Stimulated activated CD4-positive, alpha-beta T cell treated with anti-CD3 and anti-CD28 coated beads, TNF-alpha, amount 100 ng/mL, for 4 hours (primary cell): ENCODE results near the gene PDCD1.
A peak's percentile ranks its signal among the peaks of the same experiment; 100 is the strongest.
"Not testable (repeated sequence)": the region's sequence is repeated elsewhere in the genome, so short reads cannot be mapped to it uniquely, and the experiment has no call there.

Experiments
- DNase-seq, 3 experiments: peaks; one replicate each; pipeline ENCODE4 v3.0.0-alpha.2; 2020; ENCODE audit warnings: low read depth in 3 of 3

Gene PDCD1

GRCh38 chr2:241858206-241859016 lies at the start of gene PDCD1:
Gene PDCD1 (minus strand): TSS chr2:241858894. CDS start chr2:241858838, 56 bp downstream.
- DNase-seq, result peak; percentile 56 to 77 (median 77)

DNA sequence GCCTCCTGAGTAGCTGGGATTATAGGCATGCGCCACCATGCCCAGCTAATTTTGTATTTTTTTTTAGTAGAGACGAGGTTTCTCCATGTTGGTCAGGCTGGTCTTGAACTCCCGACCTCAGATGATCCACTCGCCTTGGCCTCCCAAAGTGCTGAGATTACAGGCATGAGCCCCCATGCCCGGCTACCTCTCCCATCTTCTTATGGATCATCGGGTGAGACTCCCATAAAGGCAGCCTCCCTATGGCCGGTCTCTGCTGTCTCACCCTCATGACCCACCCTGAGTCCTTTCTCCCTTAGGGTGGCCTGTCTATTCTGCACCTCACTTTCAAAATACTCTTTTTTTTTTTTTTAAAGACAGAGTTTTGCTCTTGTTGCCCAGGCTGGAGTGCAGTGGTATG lies 49.1 kb upstream of the PDCD1 start:
- DNase-seq, result not testable (repeated sequence)

GRCh38 chr2:241906826-241907570 lies 48.3 kb upstream of the PDCD1 start:
- no peak for DNase-seq

- DNase-seq, result not testable (repeated sequence)
These were observed 47.7 kb upstream of the PDCD1 start for GRCh38 chr2:241906378-241906770.

GRCh38 chr2:241905716-241906377 lies 47.2 kb upstream of the PDCD1 start:
- no peak for DNase-seq

- DNase-seq, result no peak
These were observed 46.4 kb upstream of the PDCD1 start for GRCh38 chr2:241904791-241905710.

DNA sequence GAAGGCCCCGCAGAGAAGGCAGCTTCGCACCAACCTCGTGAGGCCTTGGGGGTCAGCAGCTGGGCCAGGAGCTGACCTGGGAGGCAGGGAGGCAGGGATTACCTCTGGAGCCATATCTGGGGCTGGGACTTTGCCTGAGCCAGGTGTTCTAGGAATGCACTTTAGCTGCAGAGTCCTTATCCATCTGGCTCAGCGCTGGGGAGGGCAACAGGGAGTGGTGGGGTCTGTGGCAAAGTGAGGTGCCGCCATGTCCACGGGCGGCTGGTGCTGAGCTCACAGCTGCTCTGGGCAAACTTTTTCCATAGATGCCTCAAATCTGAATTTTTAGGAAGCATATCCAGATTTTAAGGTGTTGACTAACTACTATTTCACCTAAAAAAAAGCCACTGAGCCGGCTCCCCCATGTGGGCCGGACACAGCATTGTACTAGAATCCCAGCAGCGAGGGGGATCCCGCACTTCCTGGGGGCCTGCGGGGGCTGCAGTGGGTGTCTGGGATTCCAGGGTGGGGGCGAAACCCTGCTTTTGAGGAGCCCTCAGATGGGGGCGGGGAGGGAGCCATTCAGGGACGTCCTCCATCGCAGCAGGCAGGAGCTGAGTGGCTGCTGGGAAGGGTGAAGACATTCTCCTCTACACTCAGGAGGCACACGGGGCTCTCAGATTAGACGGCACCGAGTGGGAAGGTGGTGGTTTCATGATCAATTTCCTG lies 45.5 kb upstream of the PDCD1 start:
- DNase-seq, result no peak

DNA sequence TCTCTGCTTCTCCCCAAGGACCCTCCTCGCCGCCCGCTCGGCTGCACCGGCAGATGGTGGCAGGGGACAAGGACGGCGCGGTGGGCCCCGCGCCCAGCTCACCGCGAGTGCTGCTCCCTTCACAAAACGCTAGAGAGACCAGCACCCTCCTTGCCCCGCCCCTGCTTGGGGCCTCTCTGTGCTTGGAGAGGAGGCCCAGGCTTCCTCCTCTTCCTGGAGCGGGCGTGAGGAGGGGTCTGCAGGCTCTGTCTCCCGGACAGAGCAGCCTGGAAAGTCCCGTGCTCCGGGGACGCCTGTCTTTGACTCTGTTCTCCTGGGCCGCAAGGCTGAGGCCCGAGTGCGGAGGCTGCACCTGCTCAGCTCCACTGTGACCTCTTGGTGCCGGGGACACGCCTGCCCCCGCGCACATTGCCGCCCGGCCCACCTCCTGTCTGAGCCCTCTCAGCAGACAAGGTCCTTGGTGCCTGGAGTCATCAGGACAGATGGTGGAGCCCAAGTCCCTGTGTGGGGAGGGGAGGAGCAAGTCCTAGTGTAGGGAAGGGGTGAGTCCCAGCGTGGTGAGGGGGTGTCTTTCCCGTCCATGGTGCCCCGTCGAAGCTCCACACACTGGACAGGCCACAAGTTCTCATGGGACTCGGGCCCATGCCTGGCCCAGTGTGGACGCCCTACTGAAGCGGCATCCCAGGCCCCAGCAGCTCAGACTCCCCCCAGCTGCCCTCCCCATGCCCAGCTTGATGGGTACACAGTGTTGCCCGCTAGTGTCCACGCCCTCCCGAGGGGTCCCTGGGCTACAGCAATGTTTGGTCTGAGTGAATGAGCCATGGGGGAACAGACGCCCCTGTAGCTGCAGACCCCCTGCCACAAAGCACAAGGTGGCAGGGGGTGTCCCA lies 44.7 kb upstream of the PDCD1 start:
- no peak for DNase-seq

DNA sequence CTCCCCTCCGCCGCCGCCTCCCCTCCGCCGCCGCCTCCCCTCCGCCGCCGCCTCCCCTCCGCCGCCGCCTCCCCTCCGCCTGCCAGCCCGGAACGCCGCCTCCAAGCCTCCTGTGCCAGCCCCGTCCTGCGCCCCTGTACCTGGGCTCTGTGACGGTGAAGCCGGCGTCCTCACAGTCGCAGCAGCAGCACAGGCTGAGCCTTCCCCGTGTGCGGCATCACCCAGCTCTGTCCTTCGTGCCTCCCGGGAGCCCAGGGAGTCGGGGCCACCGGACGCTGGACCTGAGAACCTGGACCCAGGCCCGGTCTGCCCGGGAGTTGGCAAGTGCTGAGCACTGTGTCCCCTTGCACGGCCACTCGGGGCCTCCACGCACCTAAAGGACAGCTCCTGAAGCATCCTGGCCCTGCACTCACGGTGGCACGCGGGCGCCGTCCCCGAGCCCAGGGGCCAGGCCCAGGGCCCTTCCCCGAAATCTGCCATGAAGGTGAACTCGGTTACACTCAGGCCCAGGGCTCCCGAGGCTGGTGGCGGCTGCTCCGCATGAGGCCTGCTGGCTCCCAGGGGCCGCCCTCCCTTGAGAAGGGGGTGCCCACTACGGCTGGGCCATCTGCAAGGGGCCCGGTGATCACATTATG lies 43.8 kb upstream of the PDCD1 start:
- DNase-seq, result no peak

DNA sequence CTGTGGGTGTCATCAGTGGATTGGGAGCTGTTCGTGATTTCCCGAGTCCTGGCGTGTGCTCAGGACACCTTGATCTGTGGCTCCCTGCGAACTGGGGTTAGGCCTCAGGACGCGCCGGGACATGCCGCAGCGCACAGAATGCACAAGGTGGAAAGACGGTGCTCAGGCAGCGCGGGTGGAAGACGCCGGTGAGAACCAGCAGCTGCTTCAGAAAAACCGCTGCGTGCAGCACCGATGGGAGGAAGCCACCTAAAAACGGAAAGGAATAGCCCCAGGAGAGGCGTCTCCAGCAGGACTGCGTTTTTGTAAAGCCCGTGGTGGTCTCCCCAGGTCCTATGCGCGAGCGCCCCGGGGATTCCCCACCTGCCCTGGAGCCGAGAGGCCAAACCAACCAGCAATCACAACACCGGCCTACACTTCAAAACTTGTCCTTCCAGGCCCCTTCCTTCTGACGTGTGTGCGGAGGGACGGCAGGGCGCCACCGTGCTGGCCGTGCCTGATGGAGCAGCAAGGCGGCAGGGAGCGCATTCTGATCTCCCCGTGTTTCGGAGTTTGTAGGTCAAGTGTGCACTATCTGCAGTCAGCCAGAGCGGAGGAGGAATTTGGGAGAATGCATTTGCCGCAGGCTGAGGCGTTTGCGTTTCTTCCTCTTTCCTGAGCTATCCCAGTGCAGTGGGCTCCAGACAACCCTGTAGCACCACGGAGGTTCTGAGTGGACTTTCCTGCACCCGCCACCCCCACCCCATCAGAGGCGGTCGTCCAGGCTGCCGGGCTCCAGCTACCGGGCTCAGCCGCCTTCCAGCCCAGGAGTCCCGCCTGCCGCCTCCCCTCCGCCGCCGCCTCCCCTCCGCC lies 43.0 kb upstream of the PDCD1 start:
- no peak for DNase-seq

DNA sequence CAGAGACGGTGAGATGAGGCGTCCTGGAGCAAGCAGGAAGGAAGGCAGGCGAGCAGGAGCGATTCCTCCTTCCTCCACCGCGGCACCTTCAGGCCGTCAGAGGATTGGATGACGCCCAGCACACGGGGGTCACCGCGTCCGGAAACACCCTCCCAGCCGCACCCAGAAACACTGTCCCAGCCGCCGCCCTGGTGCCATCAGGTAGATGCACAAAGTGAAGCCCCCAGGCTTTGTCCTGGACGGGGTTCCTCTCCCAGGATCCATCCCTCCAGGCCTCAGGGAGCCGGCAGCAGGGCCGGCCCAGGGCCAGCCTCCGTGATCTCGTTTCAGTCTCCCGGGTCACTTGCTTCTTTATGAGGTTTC lies 42.3 kb upstream of the PDCD1 start:
- DNase-seq, result no peak

GRCh38 chr2:241900251-241901017 lies 41.7 kb upstream of the PDCD1 start:
- DNase-seq, result no peak

- DNase-seq, result no peak
These were observed 40.0 kb upstream of the PDCD1 start for GRCh38 chr2:241898463-241899270.

DNA sequence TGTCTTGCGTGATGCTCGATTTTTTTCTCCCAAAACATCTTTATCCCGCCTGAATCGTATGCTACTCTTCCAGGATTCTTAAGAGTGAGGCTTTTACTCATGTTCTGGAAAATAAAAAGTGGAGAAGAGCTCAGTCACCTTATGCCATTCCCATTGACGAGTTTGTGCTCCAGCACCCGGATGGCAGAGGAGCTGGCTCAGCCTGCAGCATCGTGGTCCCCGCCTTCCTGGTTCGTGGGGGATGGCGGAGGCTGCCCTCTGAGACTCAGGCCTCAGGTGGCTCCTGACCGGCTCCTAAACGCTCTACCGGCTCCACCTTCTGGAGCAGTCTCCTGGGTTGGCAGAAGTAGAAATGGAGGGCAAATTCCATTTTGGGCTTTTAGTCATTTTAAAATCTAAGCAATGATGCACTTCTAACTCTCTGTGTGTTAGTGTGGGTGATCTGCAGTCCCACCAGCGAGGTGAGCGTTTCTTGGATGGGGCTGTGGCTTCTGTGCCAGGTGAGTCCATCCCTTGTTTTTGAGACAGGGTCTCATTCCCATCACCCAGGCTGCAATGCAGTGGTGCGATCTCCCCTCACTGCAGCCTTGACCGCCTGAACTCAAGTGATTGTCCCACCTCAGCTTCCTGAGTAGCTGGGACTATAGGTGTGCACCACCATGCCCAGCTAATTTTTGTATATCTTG lies 38.7 kb upstream of the PDCD1 start:
- DNase-seq, result no peak

GRCh38 chr2:241896746-241897201 lies 38.1 kb upstream of the PDCD1 start:
- DNase-seq, result no peak
